GM18520 (cell line): ENCODE measurements around the gene CEBPG.

Source experiments
- ATAC-seq: cut with Tn5 transposase; IDR thresholded peaks from one replicate; pipeline ENCODE4 v1.9.1; 2021; ENCODE audit not compliant: unreplicated experiment

CEBPG gene

GRCh38 chr19:33349319-33350289 is 23.9 kb upstream of the CEBPG start:
- ATAC-seq, result no peak

- ATAC-seq, result no peak
Observed at GRCh38 chr19:33350538-33351309, 22.8 kb upstream of the CEBPG start.

DNA sequence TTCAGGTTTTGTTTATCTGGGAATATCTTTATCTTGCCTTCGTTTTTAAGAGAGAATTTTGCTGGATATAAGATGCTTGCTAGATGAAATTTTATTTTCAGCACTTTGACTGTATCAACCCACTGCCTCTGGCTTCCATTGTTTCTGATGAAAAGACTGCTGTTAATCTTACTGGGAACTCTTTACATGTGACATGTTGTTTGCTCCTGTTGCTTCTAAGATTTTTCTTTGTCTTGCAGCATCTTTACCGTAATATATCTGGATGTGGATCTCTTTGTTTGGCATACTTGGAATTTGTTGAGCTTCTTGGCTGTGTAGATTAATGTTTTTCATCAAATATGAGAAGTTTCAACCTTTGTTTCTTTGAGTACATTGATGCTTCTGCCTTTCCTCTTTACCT is 18.0 kb upstream of the CEBPG start:
- no peak for ATAC-seq

- ATAC-seq, result no peak
Observed at GRCh38 chr19:33357556-33357955, 16.0 kb upstream of the CEBPG start.

DNA sequence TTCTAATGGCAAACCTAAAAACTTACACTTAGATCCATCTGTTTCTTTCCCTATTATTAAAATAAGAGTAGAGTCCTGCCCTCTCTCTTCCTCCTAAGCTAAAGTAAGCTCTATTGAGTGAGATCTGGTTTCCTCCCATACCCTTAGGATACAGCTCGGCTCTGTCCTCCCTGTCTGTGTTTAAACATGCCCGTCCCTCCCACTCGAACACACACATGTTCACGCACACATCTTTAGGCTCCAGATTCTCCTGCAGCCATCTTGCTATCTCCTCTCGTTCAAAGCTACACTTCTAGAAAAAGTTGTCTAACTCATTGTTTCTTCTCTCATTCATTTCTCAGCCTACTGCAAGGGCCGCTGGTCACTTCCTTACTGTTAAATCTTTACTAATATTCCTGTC is 15.1 kb upstream of the CEBPG start:
- ATAC-seq, result no peak

GRCh38 chr19:33359581-33359980 is 13.9 kb upstream of the CEBPG start:
- ATAC-seq, result no peak

DNA sequence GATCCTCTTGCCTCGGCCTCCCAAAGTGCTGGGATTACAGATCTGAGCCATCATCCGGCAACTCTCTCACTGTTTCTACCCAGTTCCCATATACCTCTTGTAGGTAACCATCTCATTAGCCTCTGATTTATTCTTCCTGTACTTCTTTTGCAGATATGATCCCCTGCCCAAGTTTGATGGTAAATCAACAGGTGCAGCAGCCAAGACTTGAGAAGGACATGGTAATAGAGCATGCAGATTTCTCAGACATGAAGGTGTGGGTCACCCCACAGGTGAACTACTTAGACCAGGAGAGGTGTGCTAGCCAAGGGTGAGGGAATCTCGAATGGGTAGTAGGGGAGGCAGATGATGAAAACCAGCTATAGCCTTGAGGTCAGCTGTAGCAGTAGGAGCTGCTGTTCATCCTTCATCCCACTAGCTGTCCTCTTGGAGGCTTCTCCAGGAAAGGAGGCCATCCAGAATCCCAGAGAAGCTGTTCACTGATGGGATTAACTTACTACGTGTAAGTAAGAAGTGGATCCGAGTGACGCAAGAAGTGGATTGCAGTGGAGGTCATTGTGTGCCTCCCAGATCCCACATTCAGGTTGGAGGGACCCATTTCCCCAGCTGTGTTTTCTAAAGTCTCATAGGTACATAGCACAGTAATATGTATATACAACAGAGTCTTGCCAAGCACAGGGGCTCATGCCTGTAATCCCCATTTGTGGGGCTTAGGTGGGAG is 10.8 kb upstream of the CEBPG start:
- no peak for ATAC-seq

DNA sequence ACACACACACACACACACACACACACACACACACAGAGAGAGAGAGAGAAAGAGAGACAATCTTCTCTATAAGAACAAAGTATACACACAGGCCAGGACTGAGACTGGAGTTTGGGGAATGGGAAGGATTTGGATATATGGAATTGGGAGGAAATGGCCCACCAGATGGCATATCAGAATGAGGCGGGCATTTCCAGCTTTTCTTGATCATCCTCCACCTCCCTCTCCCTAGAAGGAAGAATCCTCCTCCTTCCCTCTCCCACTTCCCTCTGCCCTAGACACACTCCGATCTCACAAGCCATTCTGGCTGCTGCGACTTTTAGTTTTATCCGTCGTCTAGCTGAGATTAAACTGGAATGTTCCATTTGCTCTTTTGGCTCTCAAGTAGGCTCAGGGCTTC is 10.0 kb upstream of the CEBPG start:
- no peak for ATAC-seq

- no peak for ATAC-seq
Observed at GRCh38 chr19:33365691-33366090, 7.8 kb upstream of the CEBPG start.

DNA sequence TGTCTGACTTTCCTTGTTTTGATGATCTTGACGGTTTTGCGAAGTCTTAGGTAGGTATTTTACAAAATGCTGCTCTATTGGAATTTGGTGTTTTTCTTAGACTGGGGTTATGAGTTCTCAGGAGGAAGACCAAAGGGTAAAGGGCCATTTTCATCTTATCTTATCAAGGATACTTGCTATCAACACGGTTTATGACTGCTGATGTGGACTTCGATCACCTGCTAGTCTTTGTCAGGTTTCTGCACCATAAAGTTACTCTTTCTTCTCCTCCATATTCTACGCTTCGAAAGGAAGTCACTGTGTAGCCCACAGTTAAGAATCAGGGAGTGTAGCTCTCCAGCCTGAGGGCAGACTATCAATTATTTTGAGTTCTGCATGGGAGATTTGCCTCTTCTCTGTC is 7.4 kb upstream of the CEBPG start:
- ATAC-seq, result no peak

DNA sequence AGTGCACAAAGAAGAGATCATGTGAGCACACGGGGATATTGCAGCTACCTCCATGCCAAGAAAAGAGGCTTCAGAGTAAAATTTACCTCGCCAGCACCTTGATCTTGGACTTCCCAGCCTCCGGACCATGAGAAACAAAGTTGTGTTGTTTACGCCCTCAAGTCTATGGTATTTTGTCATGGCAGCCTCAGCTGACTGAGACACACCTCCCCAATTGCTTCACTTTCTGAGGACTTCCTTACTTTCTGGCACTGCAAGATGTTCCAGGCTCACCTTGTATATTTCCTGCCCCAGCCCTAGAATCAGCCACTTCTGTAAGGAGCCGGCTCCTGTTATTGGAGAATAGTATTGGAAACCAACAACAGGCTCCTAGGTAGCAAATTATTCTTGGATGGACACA is 6.6 kb upstream of the CEBPG start:
- ATAC-seq, result no peak

DNA sequence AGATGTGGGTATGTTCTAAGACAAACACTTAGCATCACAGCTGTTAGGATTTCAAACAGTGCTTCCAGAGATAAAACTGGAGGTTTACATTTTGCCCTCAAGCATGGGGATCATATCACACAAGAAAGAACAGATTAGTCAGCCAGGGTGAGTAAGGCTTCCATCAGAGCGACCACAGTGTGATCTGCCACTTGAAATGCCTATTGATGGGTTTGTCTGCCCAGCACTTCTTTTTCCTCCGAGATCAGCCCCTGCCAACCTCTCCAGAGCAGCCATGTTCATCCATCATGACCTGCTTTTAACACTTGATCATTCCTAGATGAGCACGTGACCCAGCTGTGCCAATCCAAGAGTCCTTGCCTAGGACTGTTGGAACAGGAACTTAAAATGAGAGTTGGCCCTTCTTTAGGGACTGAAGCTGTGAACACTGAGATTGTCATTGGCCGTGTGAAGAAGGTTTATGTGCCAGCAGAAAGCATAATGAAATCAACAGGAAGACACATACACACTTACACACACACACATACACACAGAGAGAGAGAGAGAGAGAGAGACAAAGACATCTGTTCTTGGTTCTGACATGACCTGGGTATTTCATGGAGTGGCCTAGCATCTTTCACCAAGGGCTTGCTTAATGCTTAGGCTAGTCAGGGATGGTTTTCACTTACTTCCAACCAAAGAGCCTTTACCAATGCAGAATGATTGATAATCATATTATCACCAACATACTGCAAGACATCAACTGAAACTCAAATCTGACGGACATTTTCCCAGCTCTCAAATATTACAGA is 5.2 kb upstream of the CEBPG start:
- ATAC-seq, result no peak

DNA sequence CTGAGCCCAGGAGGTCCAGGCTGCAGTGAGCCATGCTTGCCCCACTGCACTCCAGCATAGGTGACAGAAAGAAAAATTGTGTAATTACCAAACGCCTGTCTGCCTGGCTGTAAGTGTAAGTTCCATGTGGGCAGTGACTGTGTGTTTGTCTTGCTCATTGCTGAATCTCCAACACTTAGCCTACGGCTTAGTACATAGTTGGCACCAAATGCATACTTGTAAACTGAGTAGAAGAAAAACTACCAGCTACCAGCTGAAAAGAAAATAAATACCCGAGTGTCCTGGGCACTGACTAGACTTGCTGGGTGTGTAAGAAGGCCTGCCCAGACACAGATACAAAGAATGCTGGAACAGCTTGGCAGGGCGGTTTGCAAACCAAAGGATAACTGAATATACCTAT is 2.7 kb upstream of the CEBPG start:
- ATAC-seq, result no peak

- no peak for ATAC-seq
Observed at GRCh38 chr19:33374236-33374714, 766 bp downstream of the CEBPG start.

DNA sequence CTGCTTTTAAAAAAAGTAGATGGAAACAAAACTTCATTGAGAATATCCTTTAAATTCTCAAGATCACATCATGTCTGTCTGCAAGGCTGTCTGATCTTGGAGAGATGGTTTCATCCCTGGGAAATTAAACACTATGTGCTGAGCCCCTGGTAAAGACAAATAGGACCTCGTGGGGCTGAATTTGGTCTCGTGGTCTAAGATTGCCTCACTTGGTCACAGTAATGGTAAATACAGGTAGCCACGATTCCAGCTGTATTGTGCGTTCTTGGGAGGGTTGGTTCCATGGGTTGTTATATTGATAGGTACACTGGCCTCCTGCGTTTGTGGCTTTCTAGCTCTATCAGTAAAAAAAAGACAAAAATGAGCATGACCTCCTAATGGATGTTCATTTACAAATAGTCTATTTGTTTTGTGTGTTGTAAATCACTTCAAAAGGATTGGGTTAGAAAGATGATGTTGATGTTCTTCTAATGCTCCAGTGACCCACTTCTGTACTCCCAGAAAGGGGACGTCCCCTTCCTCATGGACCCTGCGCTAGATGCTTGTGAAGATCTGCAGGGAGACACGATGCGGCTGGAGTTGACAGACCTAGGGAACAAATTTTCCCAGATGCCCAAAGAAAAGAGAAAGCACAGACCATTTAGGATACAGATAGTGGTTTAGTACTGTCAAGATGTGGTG is 1.8 kb downstream of the CEBPG start:
- ATAC-seq, result no peak

DNA sequence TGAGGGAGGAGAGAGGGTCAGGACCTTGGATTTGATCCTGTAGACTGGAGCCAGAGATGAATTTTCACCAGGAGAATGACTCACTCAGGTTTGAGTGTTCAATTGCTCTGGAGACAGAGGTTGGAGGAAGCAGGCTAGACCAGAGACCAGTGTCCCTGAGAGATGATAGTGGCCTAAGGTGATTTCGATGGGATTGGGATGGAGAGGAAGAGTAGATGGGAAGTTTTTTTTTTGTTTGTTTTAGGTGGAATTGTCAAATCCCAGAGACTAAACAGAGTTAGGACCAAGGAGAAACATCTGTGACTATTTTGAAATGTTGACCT is 2.3 kb downstream of the CEBPG start:
- no peak for ATAC-seq

DNA sequence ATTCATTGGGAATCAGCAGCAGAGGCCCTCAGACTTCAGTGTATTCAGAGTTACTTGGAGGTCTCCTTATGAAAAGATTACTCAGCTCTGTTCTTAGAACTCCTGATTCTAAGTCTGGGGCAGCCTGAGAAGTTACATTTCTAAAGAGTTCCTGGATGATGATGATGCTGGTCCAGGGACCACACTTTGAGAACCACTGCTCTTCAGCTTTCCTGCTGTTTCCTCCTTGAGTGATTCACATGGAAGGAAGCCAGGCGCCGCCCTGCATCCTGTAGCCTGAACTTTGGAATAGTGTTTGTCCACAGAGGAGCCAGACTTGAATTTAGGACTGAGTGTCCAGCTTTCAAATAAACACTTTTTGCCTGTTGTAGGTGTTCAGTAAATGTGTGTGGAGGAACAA is 2.9 kb downstream of the CEBPG start:
- no peak for ATAC-seq

DNA sequence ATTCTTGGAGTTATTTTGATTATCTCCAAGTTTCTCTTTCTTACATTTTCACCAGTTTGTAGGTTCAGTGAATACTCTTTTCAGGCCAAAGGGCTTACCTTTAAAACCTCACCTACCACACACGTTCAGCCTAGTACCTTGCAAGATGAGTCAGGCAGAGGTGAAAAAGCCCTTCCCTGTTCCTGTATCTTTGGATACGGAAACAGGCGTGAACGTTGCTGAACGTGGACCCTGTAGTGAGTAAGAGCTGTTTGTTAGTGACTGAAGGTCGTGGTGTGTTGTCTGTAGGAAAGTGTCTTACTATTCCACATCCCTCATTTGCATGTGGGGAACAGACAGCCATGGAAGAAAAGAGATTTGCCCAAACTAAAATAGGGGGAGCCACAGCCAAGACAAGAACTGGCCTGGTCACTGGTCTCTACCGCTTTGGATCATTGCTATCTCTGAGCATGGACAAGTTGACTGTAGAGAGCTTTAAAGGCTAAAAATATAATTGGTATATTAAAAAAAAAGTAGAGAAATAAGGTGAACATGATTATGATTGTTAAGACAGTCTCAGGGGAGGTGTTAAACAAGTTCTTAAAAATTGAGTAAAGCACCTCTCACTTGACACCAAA is 3.5 kb downstream of the CEBPG start:
- no peak for ATAC-seq

DNA sequence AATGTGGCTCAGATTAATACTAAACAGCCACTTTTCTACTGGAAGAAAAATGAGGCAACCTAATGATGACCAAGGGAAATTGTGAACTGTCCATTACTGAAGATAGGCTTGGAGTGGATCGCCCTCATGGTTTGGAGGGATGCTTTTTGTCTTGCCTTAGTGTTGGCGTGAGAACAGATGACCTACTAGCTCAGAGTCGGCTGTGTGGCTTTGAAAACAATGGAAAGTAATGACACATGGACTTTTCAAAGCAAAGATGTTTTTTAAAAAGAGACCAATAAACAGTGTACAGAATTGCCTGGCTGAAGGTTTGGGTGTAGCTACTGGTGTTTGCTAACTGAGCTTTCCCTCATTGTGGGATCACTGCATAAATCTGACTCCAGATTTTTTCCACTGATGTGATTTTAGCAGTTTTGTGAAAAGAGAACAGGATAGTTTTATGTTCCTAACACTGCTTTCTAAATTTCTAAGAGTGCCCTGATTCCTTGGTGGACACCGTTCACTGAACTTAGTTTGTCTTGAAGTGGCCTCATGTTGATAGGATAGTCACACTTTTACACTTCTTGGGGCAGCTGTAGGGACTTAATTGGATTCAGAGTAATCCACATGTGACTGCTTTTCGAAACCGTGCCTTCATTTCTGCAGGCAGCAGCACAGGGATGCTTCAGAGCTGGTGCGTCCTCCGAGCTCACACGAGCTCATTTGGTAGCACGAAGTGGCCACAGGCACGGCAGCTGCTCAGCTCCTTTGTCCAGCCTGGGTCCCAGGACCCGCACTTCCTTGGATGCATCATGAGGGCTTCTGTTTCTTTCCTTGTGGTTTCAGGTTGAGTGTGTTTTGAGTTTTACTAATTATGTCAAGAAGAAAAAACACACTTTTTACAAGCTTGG is 4.3 kb downstream of the CEBPG start:
- ATAC-seq, result no peak
